ENCODE measurements around the gene TCF4.
"Not testable (repeated sequence)": the region's sequence is repeated elsewhere in the genome, so short reads cannot be mapped to it uniquely, and the experiment has no call there.

GRCh38 chr18:55469134-55469533, 118.9 kb downstream of the TCF4 start:
- TF ChIP-seq CTCF, POLR2A (IDR thresholded peaks at IDR 0.05): not testable (repeated sequence)
